GM19324 (cell line): Measurements from ENCODE around the gene B4GALT6.

Experiments
- ATAC-seq: cut with Tn5 transposase; IDR thresholded peaks from one replicate; pipeline ENCODE4 v1.9.1; 2021; ENCODE audit warnings: mild to moderate bottlenecking, moderate library complexity; ENCODE audit not compliant: unreplicated experiment, low FRiP score

B4GALT6 gene

DNA sequence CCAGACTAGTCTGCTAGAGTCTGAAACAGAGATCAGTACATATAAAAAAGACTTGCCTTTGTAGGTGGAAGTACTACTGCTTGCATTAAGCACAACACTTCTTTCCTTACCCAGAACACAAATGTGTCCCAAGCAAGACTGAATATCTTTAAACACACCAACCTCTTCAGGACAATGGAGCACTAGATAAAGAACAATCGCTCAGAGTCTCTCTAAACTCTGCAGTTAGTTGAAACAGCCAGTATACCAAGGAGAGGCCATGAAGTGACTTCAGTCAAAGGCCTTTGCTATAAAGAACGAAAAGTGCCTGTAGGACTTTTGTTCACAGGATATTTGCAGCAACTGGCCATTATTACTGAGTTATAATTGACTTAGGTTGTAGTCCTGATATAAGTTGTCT is 9.9 kb upstream of the B4GALT6 start:
- ATAC-seq = no peak

DNA sequence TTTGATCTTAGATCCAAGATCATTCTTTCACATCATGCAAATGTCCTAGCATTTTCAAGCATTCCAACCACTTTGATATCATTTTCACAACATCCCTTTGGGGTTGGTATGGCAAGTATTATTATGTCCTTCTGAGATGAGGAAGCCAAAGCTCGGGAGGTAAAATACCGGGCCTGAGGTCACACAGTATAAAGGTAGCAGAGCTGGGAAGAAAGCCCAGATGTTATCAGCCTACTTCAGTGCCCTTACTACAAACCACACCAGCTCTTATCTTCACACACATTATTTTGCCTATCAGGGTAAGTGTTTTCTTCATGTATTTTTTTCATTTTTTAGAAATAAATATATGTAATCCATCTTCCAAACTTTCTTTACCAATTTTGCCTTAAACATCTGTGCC is 4.2 kb upstream of the B4GALT6 start:
- no peak for ATAC-seq

DNA sequence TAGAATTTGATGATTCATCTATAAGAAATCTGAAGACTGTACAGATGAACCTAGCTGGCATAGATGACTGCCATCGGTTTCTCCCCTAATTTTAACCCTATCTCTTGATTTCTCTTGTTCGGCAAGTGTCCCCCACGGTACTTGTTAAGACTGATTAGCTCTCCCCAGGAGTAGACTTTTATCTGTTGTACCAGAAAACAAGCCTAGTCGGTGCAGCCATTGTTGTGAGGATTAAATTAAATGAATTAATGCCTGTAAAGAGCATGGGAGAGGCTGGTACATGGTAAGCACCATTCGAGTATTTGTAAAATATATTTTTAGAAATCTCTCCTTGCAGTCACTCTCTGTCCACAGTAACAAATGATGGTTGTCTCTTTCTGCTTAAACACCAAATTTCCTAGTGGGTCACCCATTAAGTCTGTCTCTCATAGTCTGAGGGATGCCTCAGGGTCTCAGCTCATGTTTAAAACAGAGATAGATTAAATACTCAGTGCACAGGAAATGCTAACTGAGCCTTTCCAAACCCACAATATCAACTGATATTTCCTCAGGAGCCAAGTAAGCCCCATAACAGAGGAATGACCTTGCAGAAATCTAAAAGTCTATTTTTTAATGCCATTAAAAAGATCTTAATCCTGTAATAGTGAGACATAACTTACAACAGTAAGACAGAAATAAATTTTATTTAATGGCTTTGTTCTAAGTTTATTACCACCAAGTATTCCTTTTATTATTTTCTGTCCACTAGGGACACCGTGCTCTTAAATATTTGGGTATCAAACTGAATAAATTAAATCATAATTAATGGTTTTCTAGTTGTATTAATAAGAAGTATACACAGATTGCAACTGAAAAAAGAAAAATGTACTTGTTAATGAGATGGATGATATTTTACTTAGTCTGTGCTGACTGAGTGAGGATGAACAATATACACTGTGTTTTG is 2.9 kb upstream of the B4GALT6 start:
- ATAC-seq = no peak

DNA sequence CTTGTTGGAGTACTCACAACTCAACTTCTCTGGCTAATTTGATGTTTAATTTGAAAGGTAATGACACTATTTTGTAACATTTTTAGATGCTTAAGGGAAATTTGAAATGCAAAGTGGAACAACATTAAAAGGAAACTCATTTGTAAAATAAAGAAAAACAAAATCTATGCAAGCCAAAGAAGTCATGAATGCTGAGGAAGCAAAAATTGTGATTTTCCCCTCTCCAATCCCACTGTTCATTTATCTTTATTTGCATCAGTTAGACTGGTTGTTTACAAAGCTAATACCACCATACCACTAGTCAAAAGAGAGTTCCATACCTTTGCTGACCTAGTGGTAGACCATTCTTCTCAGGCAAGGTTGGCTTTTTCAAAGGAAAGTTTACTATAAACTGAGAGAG is 2.2 kb upstream of the B4GALT6 start:
- no peak for ATAC-seq

DNA sequence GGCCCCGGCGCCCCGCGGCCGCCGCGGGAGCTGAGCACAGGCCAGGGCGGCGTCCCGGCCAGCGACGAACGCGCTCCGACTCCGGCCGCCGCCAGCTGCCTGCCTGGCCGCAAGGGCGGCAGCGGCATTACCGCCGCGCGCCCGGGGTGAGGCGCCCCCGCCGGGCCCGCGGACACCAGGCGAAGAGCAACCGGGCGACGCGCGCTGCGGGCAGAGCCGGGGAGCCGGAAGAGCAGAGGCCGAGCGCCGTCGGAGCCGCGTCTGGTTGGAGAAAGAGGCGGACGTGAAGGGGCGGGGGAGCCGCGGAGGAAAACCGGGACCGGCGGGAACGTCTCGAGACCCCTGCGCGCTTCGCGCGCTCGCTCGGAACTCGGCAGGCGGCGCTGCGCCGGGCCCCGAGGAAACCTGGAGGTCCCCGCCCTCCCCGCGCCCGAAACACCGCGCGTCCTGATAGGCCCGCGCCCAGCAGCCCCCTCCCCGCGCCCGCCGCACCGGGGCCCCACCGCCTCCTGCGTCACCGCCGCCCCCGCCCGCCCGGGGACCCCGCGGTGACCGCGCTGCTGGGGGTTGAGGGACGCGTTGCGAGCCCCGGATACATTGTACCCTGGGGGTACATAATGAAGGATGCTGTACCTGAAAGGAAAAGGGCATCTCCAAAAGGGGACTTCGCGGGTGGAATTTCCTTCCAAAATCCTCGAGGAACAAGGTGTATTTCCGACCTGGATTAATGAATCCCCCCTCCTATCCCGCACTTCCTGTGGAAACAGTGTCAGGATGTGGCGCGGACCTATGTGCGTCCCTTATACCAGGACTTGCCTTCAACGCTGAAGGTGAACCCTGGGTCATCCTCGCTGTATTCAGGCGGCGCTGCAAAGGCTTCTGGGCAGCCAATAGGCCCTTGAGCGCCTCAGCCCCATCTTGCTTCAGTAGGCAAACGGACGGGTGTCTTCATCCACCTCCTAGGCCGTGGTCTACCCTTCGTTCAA is 1.0 kb upstream of the B4GALT6 start:
- ATAC-seq = peak; percentile 84

DNA sequence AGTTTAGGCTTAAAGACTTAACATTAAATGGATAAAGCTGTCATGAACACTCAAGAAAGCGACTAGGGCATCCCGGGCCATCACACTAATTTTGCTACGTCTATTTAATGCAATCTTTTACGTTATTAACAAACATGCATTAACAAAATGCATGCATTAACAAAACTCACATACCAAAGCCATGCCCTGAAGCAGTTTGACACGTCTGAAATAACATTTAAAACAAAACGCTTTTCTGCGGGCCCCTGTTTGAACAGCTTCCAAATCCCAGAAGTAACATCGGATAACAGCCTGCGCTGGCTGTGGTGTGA is 458 bp downstream of the B4GALT6 start:
- ATAC-seq = no peak

DNA sequence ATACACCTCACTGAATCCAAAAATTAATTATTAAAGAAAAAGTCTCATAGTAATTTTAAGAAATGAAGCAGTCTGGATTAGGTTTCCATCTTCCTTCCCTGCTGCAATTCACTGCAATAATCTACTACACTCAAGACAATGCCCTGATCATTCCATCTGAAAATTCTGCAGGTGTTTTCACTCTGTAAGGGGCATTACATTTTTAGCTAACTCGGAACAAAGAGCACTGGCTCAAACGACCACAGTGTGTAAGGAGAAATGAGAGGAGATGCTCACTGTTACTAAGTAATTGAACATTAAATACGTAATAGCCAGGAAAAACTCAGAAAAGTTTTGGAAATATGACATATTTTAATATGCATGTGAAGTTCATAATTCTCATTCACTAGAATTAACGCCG is 1.3 kb downstream of the B4GALT6 start:
- ATAC-seq = no peak

DNA sequence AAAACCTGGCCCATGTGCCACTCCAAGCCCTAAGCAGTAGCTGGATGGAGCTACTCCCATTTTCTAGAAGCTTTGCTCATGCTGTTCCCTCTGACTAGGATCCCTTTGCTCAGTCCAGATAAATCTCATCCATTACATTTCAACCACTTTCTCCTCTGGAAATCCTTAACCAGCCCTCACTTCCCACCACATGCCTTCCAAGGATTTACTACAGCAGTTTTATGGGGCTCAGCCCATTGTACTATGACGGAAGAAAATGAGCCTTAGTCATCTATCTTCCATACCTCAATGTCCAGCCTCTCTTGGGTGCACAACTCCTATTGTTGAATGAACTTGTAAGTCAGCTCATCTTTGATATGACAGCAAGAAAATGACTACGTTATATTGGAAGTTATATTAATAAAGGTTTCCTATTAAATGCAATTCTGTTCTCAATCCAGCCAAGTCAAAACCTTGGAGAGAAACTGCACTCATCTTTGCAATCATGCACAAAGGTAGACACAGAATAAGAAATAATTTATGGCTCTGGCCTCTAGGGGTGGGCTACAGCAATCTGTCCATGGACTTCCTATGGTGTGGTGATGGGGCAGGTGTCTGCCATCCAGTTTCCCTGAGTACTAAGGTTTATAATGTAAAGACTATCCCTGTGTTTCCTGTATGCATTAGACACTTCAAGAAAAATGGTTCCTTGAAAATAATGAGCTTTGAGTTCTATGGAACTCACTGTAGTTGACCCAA is 3.4 kb downstream of the B4GALT6 start:
- ATAC-seq = no peak

DNA sequence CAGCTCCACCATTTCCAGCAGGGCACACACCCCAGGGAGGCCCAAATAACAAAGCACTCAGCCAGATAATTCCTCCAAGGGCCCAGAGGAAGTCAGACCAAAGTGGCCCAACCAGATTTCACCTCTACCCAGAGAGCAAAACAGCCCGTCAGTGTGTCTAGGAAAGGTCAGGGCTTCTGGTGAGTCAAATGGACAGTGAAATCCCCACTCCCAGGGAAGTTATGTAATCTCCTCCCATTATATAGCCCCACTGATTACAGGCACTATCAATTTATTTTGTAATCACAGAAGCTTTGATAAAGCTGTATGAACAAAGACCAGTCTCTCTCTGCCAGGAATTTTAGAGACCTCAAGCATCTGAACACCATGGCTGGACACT is 4.0 kb downstream of the B4GALT6 start:
- ATAC-seq = no peak

DNA sequence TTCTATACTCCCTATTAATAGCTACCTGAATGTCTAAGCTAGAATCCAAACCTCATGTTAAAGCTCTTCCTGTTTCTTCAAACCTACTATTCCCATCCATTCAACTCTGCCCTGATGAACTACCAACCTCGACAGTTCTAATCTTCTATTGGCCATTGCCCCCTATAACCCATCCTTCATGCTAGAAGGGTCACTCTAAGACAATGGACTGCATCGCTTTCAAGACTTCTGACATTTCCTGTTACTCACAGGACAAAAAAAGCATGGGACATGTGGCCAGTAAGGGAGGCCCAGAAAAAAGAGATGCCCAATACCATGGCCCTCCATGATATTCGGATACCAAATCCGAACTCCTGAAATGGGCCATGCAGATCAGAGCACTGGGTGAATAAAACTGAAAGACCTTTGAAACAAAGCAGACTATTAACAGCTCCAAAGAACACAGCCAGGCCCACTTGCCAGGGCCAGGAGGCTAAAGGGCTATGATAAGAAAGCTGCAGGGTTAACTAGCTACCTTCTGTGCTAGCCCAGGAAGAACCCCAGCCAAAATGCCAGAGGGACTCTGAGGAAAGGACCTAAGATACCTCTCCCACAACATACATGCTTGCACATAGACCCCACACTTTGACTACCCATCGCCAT is 4.5 kb downstream of the B4GALT6 start:
- ATAC-seq = no peak

DNA sequence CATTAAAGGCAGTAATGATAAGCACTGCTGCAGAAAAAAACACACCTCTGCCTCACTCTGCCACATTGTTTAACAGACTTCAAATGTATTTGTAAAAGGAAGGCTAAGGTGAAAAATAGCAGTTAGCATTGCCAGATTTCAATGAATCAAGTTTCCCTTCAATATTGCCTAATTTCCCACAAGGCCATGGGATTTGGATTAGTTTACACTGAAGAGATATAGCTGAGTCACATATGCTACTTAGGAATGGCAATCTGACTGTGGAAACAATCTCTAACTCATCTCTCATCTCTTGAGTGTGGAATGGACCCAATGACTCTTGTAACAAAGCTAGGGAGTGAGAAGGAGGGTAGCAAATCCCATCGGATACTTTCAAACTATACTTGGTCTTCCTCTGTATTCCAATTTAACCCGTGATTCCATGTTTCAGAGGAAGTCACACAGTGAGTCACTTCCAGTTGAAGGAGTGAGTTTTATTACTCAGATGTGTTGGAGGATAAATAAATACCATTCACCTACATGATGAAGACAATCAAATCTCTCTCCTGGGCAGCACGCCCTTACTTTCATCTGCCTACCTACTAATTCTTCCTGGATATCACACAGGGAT is 5.1 kb downstream of the B4GALT6 start:
- ATAC-seq = no peak

DNA sequence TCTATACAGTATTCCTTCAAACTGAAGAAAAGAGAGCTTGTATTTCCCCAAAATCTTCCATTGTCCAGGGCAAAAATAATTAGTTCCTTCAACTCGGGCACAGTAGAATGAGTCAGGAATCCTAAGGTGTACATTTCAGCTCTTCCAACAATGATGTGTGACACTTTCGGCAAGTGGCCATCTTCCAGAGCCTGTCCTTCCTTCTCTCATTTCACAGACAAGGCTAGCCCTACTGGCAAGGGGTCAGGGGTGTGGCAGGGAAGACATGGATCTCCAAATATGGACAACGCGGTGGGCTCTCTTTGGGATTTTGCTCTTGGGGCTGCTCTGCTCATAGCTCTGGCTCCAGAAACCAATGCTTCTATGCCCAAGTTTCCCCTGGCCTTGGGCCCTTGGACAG is 6.0 kb downstream of the B4GALT6 start:
- no peak for ATAC-seq

DNA sequence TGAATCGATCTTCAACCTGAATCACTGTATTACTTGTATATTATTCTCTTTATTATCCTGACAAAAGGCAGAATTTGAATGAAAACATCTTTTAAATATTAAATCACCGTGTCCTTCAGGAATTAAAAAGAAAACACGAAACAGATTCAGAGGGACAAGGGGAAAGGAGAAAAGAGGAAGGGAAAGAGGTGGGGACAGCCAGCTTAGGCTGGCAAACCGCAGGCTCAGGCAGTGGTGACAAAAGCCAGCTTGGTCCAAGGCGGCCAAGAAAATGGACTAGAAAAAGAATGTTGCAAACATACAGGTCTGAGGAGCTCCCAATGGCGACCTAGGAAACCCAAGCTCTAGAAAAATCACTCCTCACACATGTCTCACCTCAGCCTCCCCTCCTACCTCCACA is 6.8 kb downstream of the B4GALT6 start:
- no peak for ATAC-seq

DNA sequence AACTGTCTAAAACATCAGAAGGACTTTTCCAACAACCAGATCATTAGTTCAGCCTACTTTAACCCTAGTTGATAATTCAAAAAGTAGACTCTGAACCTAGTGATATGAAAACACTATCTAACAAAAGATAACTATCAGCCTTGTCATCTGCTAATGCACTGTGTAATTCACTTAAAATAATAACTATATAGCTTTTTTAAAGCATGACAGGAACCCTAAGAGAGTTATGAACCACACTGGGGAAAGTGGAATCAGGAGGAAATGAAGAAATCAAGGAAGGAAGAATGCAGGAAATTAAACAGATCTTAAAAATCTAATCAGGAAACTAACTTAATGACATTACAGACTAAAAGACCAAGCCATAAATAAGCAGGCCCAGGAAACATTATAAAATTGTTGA is 9.0 kb downstream of the B4GALT6 start:
- ATAC-seq = no peak

DNA sequence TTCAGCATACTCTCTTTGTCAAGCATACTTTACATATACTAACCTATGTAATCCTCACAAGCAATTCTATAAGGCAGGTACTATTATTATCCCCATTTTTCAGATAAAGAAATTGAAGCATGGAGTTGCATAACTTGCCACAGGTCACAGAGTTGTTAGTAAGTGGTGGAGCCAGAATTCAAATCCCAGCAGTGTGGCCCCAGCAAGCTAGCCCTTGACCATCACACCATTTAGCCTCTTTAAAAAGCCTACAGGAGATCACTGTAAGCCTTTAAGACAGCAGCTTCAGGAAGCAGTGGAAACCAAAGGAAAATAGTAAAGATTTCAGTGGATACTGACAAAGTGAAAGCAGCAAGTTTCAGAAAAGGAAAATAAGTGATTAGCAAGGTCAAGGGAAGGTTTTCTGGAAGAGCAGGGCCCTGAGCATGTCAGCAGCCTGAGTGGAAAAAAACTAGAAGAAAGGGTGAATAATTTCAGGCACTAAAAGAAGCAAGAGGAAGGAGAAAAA is 11.7 kb downstream of the B4GALT6 start:
- no peak for ATAC-seq

DNA sequence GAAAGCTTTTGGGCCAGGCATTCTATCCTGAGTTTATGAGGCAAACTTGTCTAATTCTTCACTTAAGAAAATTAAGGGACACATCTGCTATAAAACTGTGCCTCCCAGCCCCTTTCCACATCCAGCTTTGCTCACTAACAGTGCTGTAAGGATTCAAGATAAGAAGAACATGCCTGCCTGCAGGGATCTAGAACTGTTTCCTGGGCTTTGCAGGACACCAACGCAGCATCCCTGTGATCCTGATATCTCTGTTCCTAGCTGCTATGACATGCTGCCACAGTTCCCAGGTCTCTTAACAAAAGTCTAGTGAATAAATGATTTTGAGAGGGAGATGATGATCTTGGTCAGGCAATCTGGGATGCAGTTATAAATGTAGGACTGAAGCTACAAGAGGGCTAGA is 12.4 kb downstream of the B4GALT6 start:
- ATAC-seq = no peak

DNA sequence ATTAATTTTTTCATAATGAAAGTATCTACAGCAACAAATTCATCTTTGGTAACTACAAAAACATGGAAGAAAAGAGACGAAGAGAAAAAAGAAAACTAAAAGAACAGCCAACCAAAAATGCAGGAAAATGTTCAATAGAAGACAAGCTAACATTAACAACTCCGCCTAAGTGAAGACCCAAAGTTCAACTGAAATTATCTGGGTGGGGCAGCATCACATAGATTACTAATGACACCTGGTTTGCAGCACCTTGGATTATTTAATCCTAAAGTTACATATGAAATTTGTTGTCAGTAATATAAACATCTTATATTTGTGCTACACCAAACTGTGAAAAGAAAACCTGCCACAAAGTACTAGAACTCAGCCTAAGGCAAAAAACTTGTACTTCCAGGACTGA is 14.8 kb downstream of the B4GALT6 start:
- ATAC-seq = no peak

DNA sequence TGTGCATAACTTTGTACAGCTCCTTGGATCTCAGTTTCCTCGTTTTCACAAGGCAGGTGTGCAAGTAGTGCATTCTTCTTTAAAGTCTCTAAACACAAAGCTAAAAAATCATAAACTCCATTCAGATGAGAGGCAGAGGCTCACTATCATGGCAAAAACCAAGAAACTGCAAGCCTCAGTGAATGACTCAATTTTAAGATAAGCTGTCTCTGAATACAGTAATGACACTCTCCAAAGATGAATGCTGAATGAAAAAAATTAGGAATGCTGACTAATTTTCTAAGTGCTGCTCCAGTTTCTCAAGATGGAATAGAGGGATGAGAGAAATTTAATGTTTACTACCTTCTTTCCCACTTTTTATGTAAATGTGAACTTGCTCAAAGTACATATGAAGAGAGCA is 17.2 kb downstream of the B4GALT6 start:
- no peak for ATAC-seq

DNA sequence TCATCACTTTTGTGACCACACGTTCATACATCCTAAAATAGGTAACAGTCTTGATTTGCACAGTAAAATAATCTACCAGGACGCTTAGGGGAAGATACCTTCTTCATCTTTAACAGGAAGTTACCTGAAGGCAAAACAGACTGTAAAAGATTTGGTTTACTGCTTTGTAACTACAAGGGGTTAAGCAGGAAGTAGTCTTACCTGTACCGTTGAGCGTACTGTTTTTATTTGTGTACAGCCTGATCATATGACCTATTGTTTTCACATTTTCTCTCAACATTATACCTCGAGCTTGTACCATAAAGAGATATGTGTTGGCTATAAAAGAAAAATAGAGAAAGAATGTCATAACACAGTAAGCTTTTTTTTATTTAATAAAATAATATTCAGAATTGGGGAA is 18.3 kb downstream of the B4GALT6 start:
- ATAC-seq = no peak

DNA sequence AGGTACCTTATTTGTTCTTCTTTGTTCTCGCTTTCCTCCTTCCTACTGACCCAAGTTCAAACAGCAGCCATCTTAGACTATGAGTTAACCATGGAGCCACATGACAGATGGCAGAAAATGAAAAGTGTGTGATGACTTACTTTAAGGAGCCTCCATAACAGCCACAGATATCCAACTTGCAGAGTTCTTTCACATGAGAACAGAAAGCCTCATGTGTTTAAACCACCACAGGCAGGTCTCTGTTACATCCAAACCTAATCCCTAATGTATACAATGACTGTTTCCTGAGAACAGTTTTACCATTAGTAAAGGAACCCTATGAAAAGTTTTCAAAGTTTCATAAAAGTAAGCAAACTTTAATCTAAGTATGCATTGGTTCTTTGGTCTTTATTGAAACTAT is 20.3 kb downstream of the B4GALT6 start:
- ATAC-seq = no peak
